GM23338 (cell line): ENCODE data around the gene RPL37. TPM values are rescaled to one million over a fixed set of nuclear protein-coding genes. Genes with fewer than 3 reads are reported as not detected.

Experiments
- ATAC-seq: fragments of 200-7000 bp; cut with Tn5 transposase; 3 replicates; pipeline ENCODE4 v1.9.1; 2020
- DNase-seq: peaks from one replicate; pipeline ENCODE4 v3.0.0-alpha.2; 2015; ENCODE audit warnings: low spot score
- H2AFZ ChIP-seq: fragments of 200-600 bp; sonication (generic); 2 replicates; pipeline ENCODE4 v1.8.0; 2016; ENCODE audit warnings: antibody characterized with exemption, mild to moderate bottlenecking, moderate library complexity
- H3F3A ChIP-seq: fragments of 200-600 bp; sonication (generic); replicated peaks from 2 replicates; pipeline ENCODE4 v1.8.0; 2017; ENCODE audit warnings: antibody characterized with exemption, mixed run types, low read depth
- H3K27ac ChIP-seq: fragments of 200-600 bp; sonication (generic); 2 replicates; pipeline ENCODE4 v1.6.1; 2016; ENCODE audit warnings: low read depth
- H3K27me3 ChIP-seq: fragments of 200-600 bp; sonication (generic); 2 replicates; pipeline ENCODE4 v1.8.0; 2016; ENCODE audit warnings: mild to moderate bottlenecking, mixed run types, moderate library complexity; ENCODE audit not compliant: insufficient read depth
- H3K36me3 ChIP-seq: fragments of 200-600 bp; sonication (generic); 2 replicates; pipeline ENCODE4 v1.8.0; 2016; ENCODE audit warnings: mild to moderate bottlenecking; ENCODE audit not compliant: insufficient read depth
- H3K4me1 ChIP-seq: fragments of 200-600 bp; sonication (generic); 2 replicates; pipeline ENCODE4 v1.8.0; 2016; ENCODE audit warnings: mild to moderate bottlenecking, moderate library complexity; ENCODE audit not compliant: insufficient read depth
- H3K4me2 ChIP-seq: fragments of 200-600 bp; sonication (generic); 2 replicates; pipeline ENCODE4 v1.7.1; 2017; ENCODE audit warnings: mixed run types
- H3K4me3 ChIP-seq: fragments of 200-600 bp; sonication (generic); 2 replicates; pipeline ENCODE4 v1.6.1; 2016; ENCODE audit warnings: mixed run types
- H3K79me2 ChIP-seq: fragments of 200-600 bp; sonication (generic); replicated peaks from 2 replicates; pipeline ENCODE4 v1.8.0; 2017; ENCODE audit warnings: mild to moderate bottlenecking; ENCODE audit not compliant: insufficient read depth
- H3K9me2 ChIP-seq: fragments of 200-600 bp; sonication (generic); 2 replicates; pipeline ENCODE4 v1.8.0; 2017; ENCODE audit not compliant: insufficient read depth
- H4K20me1 ChIP-seq: fragments of 200-600 bp; sonication (generic); replicated peaks from 2 replicates; pipeline ENCODE4 v1.8.0; 2017; ENCODE audit warnings: mild to moderate bottlenecking; ENCODE audit not compliant: insufficient read depth
- H3K27ac Mint-ChIP-seq: 2 replicates; pipeline ENCODE4 v1.8.0; 2020; ENCODE audit warnings: inconsistent platforms, mild to moderate bottlenecking, moderate library complexity, mixed read lengths
- H3K27me3 Mint-ChIP-seq: 3 replicates; pipeline ENCODE4 v1.8.0; 2022; ENCODE audit warnings: low read depth, mild to moderate bottlenecking, moderate library complexity, mixed read lengths, inconsistent platforms; ENCODE audit not compliant: insufficient read depth, poor library complexity
- H3K36me3 Mint-ChIP-seq: 3 replicates; pipeline ENCODE4 v1.8.0; 2021; ENCODE audit warnings: low read depth, mild to moderate bottlenecking, inconsistent platforms, moderate library complexity, mixed read lengths
- H3K4me1 Mint-ChIP-seq: 3 replicates; pipeline ENCODE4 v1.8.0; 2020; ENCODE audit warnings: mild to moderate bottlenecking, inconsistent platforms, mixed read lengths
- H3K4me3 Mint-ChIP-seq: 3 replicates; pipeline ENCODE4 v1.8.0; 2021; ENCODE audit warnings: moderate library complexity, mild to moderate bottlenecking, inconsistent platforms, mixed read lengths
- H3K9me3 Mint-ChIP-seq: 3 replicates; pipeline ENCODE4 v1.8.0; 2020; ENCODE audit warnings: moderate library complexity, mild to moderate bottlenecking, inconsistent platforms, mixed read lengths
- CREB1 ChIP-seq: fragments of 250-450 bp; sonication (Bioruptor Pico); IDR thresholded peaks from 2 replicates; pipeline ENCODE4 v1.5.0; 2020; ENCODE audit warnings: low read depth, mild to moderate bottlenecking, moderate library complexity
- EZH2 ChIP-seq: fragments of 200-600 bp; sonication (generic); IDR thresholded peaks from one replicate; pipeline ENCODE4 v1.8.0; 2017; ENCODE audit warnings: antibody characterized with exemption, mild to moderate bottlenecking, low read depth; ENCODE audit not compliant: unreplicated experiment
- EZH2phosphoT487 ChIP-seq: fragments of 200-600 bp; sonication (generic); IDR thresholded peaks from one replicate; pipeline ENCODE4 v1.8.1; 2018; ENCODE audit warnings: antibody characterized with exemption; ENCODE audit not compliant: unreplicated experiment
- JUNB ChIP-seq: IDR thresholded peaks from one replicate; pipeline ENCODE4 v1.6.1; 2016; ENCODE audit warnings: antibody characterized with exemption; ENCODE audit not compliant: unreplicated experiment
- POLR2AphosphoS5 ChIP-seq: IDR thresholded peaks from 2 replicates; pipeline ENCODE4 v1.6.1; 2016; ENCODE audit warnings: antibody characterized with exemption, low read depth
- REST ChIP-seq: IDR thresholded peaks from one replicate; pipeline ENCODE4 v1.6.1; 2018; ENCODE audit warnings: antibody characterized with exemption; ENCODE audit not compliant: unreplicated experiment
- STAT1 ChIP-seq: IDR thresholded peaks from one replicate; pipeline ENCODE4 v1.6.1; 2016; ENCODE audit warnings: antibody characterized with exemption; ENCODE audit not compliant: unreplicated experiment
- ZNF114 ChIP-seq: fragments of 250-450 bp; sonication (Bioruptor Pico); IDR thresholded peaks from 2 replicates; pipeline ENCODE4 v1.5.0; 2020; ENCODE audit warnings: mild to moderate bottlenecking, moderate library complexity
- ZNF331 ChIP-seq: fragments of 250-450 bp; sonication (Bioruptor Pico); IDR thresholded peaks from 2 replicates; pipeline ENCODE4 v1.5.0; 2020; ENCODE audit warnings: low read depth, mild to moderate bottlenecking, moderate library complexity
- polyA plus RNA-seq: library from polyadenylated mRNA; unstranded; fragments of >200 nt; fragmentation: Nextera tagmentation; extraction: Ambion mirVana; gene quantifications from 2 replicates; pipeline ENCODE4 v1.2.1, GENCODE V29; 2016
- total RNA-seq: library from RNA; depleted of rRNA; stranded (reverse); fragments of >200 nt; shearing (Covaris generic); gene quantifications from 2 replicates; pipeline ENCODE4 v1.2.3, GENCODE V29; 2014
- TF ChIP-seq, protein P1 (sequence below), 2 experiments: fragments of 200-600 bp in 1 of 2; sonication (generic) in 1 of 2; conservative IDR thresholded peaks; 2 replicates each; pipeline versions ENCODE4 v1.5.1 to v1.6.1; 2016 to 2017; ENCODE audit warnings: antibody characterized with exemption in 2 of 2, low read depth in 2 of 2, mild to moderate bottlenecking in 2 of 2, moderate library complexity in 1 of 2
- TF ChIP-seq, protein P2 (sequence below): IDR thresholded peaks from 2 replicates; pipeline ENCODE4 v1.6.1; 2016; ENCODE audit warnings: antibody characterized with exemption

The RPL37 gene
- total and polyA plus RNA-seq, 2 experiments from 2014 or later, result 104 to 3,283 TPM

DNA sequence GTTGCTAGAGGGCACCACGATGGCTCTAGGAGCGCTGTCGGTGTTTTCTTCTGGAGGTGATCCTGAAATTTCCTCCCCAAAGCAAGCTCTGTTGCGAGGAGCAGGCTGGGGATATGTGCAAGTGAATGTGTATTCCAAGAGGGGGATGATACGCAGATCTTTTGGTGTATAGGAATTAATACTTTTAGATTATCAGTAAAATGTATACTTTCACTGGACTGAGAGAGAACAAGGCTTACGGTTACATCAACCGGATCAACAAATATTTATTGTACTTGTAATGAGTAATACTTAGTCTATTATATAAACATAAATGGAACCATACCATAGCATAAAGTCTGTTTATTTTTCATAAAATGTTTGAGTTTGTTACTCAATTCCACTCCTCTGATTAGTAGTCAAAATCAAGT lies 36.2 kb downstream of the RPL37 start:
- H3K27ac ChIP-seq, result peak overlapping the region; percentile 100
- H2AFZ ChIP-seq, result peak overlapping the region; percentile 97
- H4K20me1 ChIP-seq, result peaks cover 19% of the 10 kb centered on the region
- no peaks in the 10 kb centered on the region for H3K27me3 ChIP-seq
- Mint-ChIP-seq H3K27me3 (peaks cover 9% of the 10 kb centered on the region), H3K36me3 (peaks cover 19% of the 10 kb centered on the region), H3K4me3 (peak overlapping the region; percentile 87), H3K27ac (peak overlapping the region; percentile 97), H3K9me3 (peaks cover 3% of the 10 kb centered on the region; the same call in 1 of the 3 replicates), H3K4me1 (peaks cover 22% of the 10 kb centered on the region)
- H3K9me2 ChIP-seq, result no peaks in the 10 kb centered on the region
- TF ChIP-seq, protein P1, sequence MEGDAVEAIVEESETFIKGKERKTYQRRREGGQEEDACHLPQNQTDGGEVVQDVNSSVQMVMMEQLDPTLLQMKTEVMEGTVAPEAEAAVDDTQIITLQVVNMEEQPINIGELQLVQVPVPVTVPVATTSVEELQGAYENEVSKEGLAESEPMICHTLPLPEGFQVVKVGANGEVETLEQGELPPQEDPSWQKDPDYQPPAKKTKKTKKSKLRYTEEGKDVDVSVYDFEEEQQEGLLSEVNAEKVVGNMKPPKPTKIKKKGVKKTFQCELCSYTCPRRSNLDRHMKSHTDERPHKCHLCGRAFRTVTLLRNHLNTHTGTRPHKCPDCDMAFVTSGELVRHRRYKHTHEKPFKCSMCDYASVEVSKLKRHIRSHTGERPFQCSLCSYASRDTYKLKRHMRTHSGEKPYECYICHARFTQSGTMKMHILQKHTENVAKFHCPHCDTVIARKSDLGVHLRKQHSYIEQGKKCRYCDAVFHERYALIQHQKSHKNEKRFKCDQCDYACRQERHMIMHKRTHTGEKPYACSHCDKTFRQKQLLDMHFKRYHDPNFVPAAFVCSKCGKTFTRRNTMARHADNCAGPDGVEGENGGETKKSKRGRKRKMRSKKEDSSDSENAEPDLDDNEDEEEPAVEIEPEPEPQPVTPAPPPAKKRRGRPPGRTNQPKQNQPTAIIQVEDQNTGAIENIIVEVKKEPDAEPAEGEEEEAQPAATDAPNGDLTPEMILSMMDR (conservative IDR thresholded peaks at IDR 0.05; ENCODE audit: low read depth in 2 of 2), result peak in 1 of 2 experiments; percentile 25; a peak in 1 of 4 replicates
- TF ChIP-seq EZH2, result no peak
- DNase-seq, result no peak
- 0 out of 2 replicates have a peak, but pooled peaks cover 5% of the 10 kb centered on the region for H3F3A ChIP-seq
- peaks cover 25% of the 10 kb centered on the region for H3K4me1 ChIP-seq
- peaks cover 35% of the 10 kb centered on the region for H3K79me2 ChIP-seq
- peak overlapping the region; percentile 85 for H3K4me2 ChIP-seq
- peak overlapping the region; percentile 68 for H3K4me3 ChIP-seq
- peaks cover 3% of the 10 kb centered on the region; the same call in 1 of the 2 replicates for H3K36me3 ChIP-seq
- ATAC-seq, result peak; percentile 33

DNA sequence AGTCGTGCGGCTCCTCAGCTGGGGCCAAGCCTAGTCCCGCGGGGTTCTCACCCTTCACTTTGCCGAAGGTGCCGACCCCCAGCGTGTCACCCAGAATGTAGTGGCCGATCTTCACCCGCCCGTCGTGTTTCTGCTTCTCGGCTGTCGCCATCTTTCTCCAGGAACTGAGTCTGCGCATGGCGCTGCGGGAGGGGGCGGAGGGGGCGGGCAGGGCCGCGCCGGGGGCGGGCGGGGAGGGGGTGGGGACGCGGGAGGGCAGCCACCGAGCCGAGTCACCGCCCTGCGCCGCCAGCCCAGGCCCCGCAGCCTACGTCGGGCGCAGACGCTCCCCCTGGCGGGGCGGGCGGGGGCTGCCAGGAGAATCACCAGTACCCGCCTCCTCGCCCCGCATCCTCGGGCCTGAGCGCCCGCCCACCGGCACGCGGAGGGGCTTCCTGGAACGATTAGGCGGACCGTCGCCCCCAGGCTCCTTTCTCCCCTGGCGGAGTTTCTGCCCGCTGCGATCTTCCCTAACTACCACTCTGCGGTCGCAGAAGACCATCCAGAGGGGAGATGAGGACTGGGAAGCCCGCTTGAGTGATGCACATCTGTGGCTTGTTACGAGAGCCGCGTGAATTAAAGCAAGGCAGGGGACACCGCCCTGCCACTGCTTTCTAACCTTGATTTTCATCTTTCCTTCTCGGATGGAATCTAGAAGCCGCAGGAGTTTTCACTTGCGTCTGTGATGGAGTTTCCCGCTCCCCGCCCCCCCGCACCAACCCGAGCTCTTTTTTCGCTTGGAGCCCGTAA lies 36.8 kb downstream of the RPL37 start, which contains the start of gene PRKAA1:
PRKAA1 (minus strand) TSS at position 363 of the 789 bp plus-strand sequence; CDS start at position 178, 185 bp downstream.
- H3K9me3 Mint-ChIP-seq, result peaks cover 3% of the 10 kb centered on the region; the same call in 1 of the 3 replicates
- DNase-seq (peak; percentile 93), ATAC-seq (peak; percentile 91)
- Histone ChIP-seq H3K36me3 (peaks cover 3% of the 10 kb centered on the region; the same call in 1 of the 2 replicates), H3K4me1 (peaks cover 25% of the 10 kb centered on the region), H4K20me1 (peaks cover 22% of the 10 kb centered on the region), H3K79me2 (peaks cover 41% of the 10 kb centered on the region), H3F3A (0 out of 2 replicates have a peak, but pooled peaks cover 5% of the 10 kb centered on the region), H3K4me3 (peak within 1 kb of the TSS; percentile 68), H3K9me2 (no peaks in the 10 kb centered on the region), H3K27me3 (no peaks in the 10 kb centered on the region), H2AFZ (peak within 1 kb of the TSS; percentile 97), H3K4me2 (peak within 1 kb of the TSS; percentile 85), H3K27ac (peak within 1 kb of the TSS; percentile 100)
- peaks cover 9% of the 10 kb centered on the region for H3K27me3 Mint-ChIP-seq
- H3K4me1 Mint-ChIP-seq, result peaks cover 28% of the 10 kb centered on the region
- peak within 1 kb of the TSS; percentile 97 for H3K27ac Mint-ChIP-seq
- H3K36me3 Mint-ChIP-seq, result peaks cover 19% of the 10 kb centered on the region
- peak within 1 kb of the TSS; percentile 87 for H3K4me3 Mint-ChIP-seq
- TF ChIP-seq EZH2 (no peak), ZNF114 (CRISPR knock-in tag) (no peak), STAT1 (no peak), JUNB (no peak), ZNF331 (CRISPR knock-in tag) (no peak), REST (no peak), EZH2phosphoT487 (no peak), CREB1 (peak; percentile 87), POLR2AphosphoS5 (peak; percentile 83)
- TF ChIP-seq, protein P1 (conservative IDR thresholded peaks at IDR 0.05; ENCODE audit: low read depth in 2 of 2), result peak in 1 of 2 experiments; percentile 62; a peak in 2 of 4 replicates
- TF ChIP-seq, protein P2, sequence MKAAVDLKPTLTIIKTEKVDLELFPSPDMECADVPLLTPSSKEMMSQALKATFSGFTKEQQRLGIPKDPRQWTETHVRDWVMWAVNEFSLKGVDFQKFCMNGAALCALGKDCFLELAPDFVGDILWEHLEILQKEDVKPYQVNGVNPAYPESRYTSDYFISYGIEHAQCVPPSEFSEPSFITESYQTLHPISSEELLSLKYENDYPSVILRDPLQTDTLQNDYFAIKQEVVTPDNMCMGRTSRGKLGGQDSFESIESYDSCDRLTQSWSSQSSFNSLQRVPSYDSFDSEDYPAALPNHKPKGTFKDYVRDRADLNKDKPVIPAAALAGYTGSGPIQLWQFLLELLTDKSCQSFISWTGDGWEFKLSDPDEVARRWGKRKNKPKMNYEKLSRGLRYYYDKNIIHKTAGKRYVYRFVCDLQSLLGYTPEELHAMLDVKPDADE, result no peak
